Activated T-helper 17 cell treated with anti-CD3 and anti-CD28 coated beads, Interleukin-2, amount 50 U/mL, for 72 hours (primary cell): ENCODE data around the gene MVB12B. TPM values are rescaled to one million over a fixed set of nuclear protein-coding genes. Genes with fewer than 3 reads are reported as not detected.

Source experiments
- ATAC-seq: fragments of 150-1000 bp; cut with Tn5 transposase; replicated peaks from 2 replicates; pipeline ENCODE4 v1.10.0; 2021; ENCODE audit warnings: mild to moderate bottlenecking, moderate library complexity
- H3K27ac Mint-ChIP-seq: one replicate; pipeline ENCODE4 v1.8.0; 2022; ENCODE audit warnings: mixed read lengths
- H3K27me3 Mint-ChIP-seq: one replicate; pipeline ENCODE4 v1.8.0; 2022; ENCODE audit warnings: mixed read lengths
- H3K36me3 Mint-ChIP-seq: one replicate; pipeline ENCODE4 v1.8.0; 2022; ENCODE audit warnings: low read depth, mild to moderate bottlenecking, mixed read lengths
- H3K4me1 Mint-ChIP-seq: one replicate; pipeline ENCODE4 v1.8.0; 2022; ENCODE audit warnings: mixed read lengths
- H3K4me3 Mint-ChIP-seq: one replicate; pipeline ENCODE4 v1.8.0; 2022; ENCODE audit warnings: mild to moderate bottlenecking, mixed read lengths
- H3K9me3 Mint-ChIP-seq: one replicate; pipeline ENCODE4 v1.8.0; 2022; ENCODE audit warnings: mixed read lengths
- total RNA-seq, 2 donors: library from RNA; stranded (reverse); gene quantifications; one replicate each; pipeline ENCODE4 v1.2.3, GENCODE V29; 2022

The MVB12B gene
- total RNA-seq, 2 donors from 2014 or later: 3.9 TPM

DNA sequence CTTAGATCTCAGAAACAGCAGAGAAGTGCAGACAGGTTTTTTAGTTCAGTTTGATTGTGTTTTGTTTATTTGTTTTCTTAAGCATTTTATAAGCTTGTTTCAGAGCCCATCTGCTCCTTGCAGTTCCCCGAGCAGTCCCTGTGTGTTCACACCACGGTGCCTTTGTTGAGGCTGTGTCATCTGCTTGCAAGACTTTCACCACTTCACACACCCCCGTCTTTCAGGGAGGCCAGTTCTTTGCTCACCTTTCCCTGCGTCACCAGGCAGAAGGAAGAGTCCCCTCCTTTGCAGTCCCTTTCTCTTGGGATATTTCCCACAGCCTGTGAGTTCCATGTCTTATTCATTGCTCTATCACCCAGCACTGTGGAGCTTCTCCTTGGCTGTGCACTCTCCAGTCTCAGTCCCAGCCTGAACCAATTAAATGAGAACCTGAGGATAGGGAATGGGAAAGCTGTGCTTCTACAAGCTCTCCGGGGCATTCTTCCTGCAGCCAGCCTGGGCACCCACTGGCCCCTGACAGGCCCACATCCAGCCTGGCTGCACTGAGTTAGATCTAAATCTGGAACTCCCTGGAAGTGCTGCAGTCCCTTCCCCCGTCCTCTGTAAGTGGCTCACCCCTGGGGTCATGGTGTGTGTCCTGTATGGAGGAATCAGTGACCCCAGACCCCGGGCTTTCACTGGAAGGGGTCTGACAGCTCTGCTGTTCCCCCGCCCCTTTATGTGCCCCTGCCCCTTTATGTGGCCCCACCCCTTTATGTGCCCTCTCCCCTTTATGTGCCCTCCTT, 5.5 kb downstream of the MVB12B start:
- H3K27me3 Mint-ChIP-seq: no peaks in the 10 kb centered on the region
- no peak for ATAC-seq
- no peaks in the 10 kb centered on the region for H3K36me3 Mint-ChIP-seq
- H3K4me1 Mint-ChIP-seq: peaks cover 6% of the 10 kb centered on the region
- H3K4me3 Mint-ChIP-seq: no peak overlapping the region
- no peak overlapping the region for H3K27ac Mint-ChIP-seq
- H3K9me3 Mint-ChIP-seq: no peaks in the 10 kb centered on the region

DNA sequence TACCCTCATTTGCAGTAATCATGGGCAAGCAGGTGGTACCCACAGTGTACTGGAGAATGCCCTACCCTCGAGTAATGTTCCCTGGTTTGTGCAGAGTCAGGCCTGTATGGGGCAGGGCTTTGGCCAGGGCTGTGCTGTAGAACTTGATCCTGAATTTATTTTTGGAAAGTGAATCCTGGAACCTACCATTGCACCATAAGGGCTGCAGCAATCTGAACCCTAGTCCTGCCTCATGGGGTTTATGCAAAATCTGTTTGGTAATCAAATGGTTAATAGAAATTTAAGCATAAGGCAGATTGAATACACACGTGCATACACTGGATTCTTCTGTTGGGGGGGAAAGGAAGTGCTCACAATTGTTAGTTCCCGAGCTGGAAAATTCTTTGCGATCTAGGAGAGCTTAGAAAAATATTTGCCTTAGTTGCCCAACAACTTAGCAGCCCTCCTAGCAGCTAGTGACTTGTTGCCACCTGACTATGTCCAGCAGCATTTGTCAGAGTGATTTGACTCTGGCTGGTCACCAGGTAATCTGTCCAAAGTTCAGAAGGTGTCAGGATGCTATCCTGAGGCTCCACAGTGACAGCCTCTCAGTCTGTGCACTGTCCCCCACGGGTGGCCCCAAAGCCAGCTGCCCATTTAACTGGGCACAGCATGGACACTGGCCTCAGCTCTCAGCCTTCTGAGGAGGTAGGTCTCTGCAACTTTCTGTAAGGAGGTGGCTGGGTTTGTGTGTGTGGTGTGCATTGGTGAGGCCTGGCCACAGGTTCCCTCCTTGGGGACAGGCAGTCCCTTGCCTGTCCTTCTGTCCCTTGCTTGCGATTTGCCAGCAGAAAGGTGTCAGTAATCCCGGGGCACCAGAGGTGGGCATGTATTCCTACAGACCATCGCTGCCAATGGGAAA, 8.3 kb downstream of the MVB12B start:
- ATAC-seq: no peak
- Mint-ChIP-seq H3K4me3 (no peak overlapping the region), H3K9me3 (no peaks in the 10 kb centered on the region), H3K27me3 (no peaks in the 10 kb centered on the region), H3K27ac (no peak overlapping the region), H3K36me3 (no peaks in the 10 kb centered on the region), H3K4me1 (peaks cover 6% of the 10 kb centered on the region)

- peaks cover 6% of the 10 kb centered on the region for H3K36me3 Mint-ChIP-seq
- no peak overlapping the region for H3K4me3 Mint-ChIP-seq
- ATAC-seq: no peak
- H3K4me1 Mint-ChIP-seq: no peaks in the 10 kb centered on the region
- H3K9me3 Mint-ChIP-seq: no peaks in the 10 kb centered on the region
- H3K27me3 Mint-ChIP-seq: no peaks in the 10 kb centered on the region
- no peak overlapping the region for H3K27ac Mint-ChIP-seq
Measured at GRCh38 chr9:126335837-126336735, 9.5 kb downstream of the MVB12B start.

DNA sequence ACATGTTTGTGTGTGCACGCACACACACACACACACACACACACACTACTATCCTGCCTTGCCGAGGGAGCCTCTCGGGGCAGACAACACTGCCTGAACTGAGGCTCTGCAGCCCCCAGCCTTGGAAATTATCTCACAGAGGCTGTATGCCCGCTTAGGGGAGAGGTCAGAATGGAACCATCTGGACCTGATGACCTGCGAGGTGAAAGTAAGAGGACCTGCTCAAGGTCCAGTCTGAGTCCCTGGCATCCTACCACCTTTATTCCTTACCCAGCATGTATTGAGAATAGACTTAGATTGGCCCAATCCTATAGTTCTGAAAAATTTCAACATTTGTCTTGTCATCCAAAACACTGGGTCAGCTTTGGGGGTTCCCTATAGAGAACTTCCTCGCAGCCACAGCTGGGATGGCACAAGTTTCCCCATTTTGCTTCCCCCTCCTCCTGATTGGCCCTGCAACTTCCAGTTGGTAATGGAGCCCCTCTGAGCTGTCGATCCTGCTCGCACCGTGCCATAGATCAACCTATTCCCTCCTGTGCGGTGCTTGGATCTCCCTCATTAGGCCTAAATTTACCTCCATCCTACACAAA, 10.2 kb downstream of the MVB12B start:
- H3K9me3 Mint-ChIP-seq: no peaks in the 10 kb centered on the region
- peaks cover 14% of the 10 kb centered on the region for H3K36me3 Mint-ChIP-seq
- H3K4me1 Mint-ChIP-seq: no peaks in the 10 kb centered on the region
- H3K4me3 Mint-ChIP-seq: no peak overlapping the region
- H3K27me3 Mint-ChIP-seq: no peaks in the 10 kb centered on the region
- H3K27ac Mint-ChIP-seq: no peak overlapping the region
- no peak for ATAC-seq

DNA sequence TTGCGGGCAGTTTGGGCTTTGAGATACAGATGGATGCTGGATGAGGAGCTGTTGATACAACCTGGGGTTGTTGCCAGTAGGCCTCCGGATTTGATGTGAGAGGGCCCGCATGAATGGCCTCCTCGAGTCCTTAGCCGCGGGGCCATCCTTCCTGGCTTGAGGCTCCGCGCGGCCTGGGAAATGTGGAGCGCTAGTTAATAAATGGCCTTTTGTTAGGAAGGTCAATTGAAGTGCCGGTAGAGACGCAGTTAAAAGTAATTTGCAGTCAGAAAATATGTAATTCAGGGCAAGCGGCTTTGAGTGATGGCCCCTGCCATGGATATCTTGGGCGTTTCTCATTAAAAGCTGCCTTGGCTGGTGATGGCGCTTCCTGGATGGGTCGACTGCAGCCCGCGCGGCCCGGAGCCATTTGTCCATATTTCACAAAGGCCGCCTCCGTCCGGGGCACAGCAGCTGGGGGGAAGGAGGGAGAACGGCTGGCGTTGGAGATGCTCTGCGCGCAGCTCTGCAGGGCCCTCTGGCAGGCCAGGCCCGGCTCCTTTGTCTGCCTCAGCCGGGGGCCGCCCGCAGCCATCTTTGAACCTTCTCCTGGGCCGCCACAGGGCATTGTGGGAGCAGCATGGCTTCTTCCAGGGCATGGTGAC, 11.2 kb downstream of the MVB12B start:
- ATAC-seq: no peak
- Mint-ChIP-seq H3K4me1 (no peaks in the 10 kb centered on the region), H3K4me3 (no peak overlapping the region), H3K36me3 (peaks cover 18% of the 10 kb centered on the region), H3K27ac (no peak overlapping the region), H3K9me3 (no peaks in the 10 kb centered on the region), H3K27me3 (no peaks in the 10 kb centered on the region)

- H3K27ac Mint-ChIP-seq: no peak overlapping the region
- no peaks in the 10 kb centered on the region for H3K4me1 Mint-ChIP-seq
- peaks cover 18% of the 10 kb centered on the region for H3K36me3 Mint-ChIP-seq
- H3K27me3 Mint-ChIP-seq: no peaks in the 10 kb centered on the region
- no peak for ATAC-seq
- no peak overlapping the region for H3K4me3 Mint-ChIP-seq
- H3K9me3 Mint-ChIP-seq: no peaks in the 10 kb centered on the region
Measured at GRCh38 chr9:126338945-126339344, 12.3 kb downstream of the MVB12B start.

GRCh38 chr9:126341426-126341825, 14.8 kb downstream of the MVB12B start:
- Mint-ChIP-seq H3K4me3 (no peak overlapping the region), H3K27ac (no peak overlapping the region), H3K9me3 (no peaks in the 10 kb centered on the region), H3K27me3 (no peaks in the 10 kb centered on the region), H3K4me1 (no peaks in the 10 kb centered on the region), H3K36me3 (peaks cover 23% of the 10 kb centered on the region)
- ATAC-seq: no peak

GRCh38 chr9:126341902-126342301, 15.3 kb downstream of the MVB12B start:
- no peaks in the 10 kb centered on the region for H3K27me3 Mint-ChIP-seq

GRCh38 chr9:126342621-126343031, 16.0 kb downstream of the MVB12B start:
- Mint-ChIP-seq H3K27ac (no peak overlapping the region), H3K36me3 (peaks cover 23% of the 10 kb centered on the region), H3K27me3 (no peaks in the 10 kb centered on the region), H3K4me1 (no peaks in the 10 kb centered on the region), H3K4me3 (no peak overlapping the region), H3K9me3 (no peaks in the 10 kb centered on the region)
- no peak for ATAC-seq

More at GRCh38 chr9:126341902-126342301, 15.3 kb downstream of the MVB12B start:
- no peak overlapping the region for H3K4me3 Mint-ChIP-seq
- no peak overlapping the region for H3K27ac Mint-ChIP-seq
- H3K9me3 Mint-ChIP-seq: no peaks in the 10 kb centered on the region
- no peak for ATAC-seq
- H3K4me1 Mint-ChIP-seq: no peaks in the 10 kb centered on the region
- peaks cover 23% of the 10 kb centered on the region for H3K36me3 Mint-ChIP-seq

DNA sequence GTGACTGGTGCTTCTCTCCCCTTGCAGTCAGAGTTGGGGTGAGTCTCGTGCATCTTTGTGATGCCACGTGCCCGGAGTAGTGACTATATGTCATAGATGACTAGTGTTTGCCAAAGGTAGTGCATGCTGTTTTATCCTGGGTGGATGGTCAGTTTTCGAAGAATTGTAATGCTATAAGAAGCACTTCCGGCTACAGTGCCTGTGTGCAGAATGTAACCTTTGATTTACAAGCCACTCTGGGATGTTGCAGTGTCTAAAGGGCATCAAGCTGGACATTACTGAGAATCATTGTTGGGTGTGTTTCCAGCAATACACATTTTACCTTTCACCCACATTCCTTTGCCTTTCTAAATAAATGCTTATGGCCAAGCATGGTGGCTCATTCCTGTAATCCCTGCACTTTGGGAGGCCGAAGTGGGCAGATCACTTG, 16.7 kb downstream of the MVB12B start:
- Mint-ChIP-seq H3K27ac (no peak overlapping the region), H3K4me1 (no peaks in the 10 kb centered on the region), H3K27me3 (no peaks in the 10 kb centered on the region), H3K36me3 (peaks cover 23% of the 10 kb centered on the region), H3K4me3 (no peak overlapping the region), H3K9me3 (no peaks in the 10 kb centered on the region)
- ATAC-seq: no peak

DNA sequence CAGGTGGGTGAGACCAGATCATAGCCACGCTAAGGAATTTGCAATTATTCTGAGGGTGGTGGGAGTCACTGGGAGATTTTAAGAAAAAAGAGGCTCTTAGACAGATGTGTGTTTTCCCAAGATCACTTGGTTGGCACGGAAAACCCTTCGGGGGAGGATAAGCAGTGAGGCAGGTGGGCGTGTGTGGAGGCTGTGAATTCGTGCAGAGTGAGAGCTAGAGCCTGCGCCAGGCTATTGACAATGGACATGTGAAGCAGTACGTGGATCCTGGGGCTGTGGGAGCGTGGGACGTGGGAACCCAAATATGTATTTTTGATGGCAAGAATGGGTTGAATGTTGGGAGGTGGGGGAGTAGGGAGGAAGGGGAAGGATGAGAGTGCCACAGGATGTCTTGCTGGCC, 19.4 kb downstream of the MVB12B start:
- Mint-ChIP-seq H3K4me3 (no peak overlapping the region), H3K9me3 (no peaks in the 10 kb centered on the region), H3K4me1 (no peaks in the 10 kb centered on the region), H3K27me3 (no peaks in the 10 kb centered on the region), H3K36me3 (peaks cover 18% of the 10 kb centered on the region), H3K27ac (no peak overlapping the region)
- ATAC-seq: no peak

- no peak for ATAC-seq
Measured at GRCh38 chr9:126347093-126347492, 20.5 kb downstream of the MVB12B start.

GRCh38 chr9:126347911-126348760, 21.5 kb downstream of the MVB12B start:
- Mint-ChIP-seq H3K4me3 (no peak overlapping the region), H3K9me3 (no peaks in the 10 kb centered on the region), H3K27me3 (no peaks in the 10 kb centered on the region), H3K27ac (no peak overlapping the region), H3K4me1 (peaks cover 8% of the 10 kb centered on the region), H3K36me3 (peaks cover 5% of the 10 kb centered on the region)
- no peak for ATAC-seq

More at GRCh38 chr9:126347093-126347492, 20.5 kb downstream of the MVB12B start:
- H3K9me3 Mint-ChIP-seq: no peaks in the 10 kb centered on the region
- H3K27ac Mint-ChIP-seq: no peak overlapping the region
- no peaks in the 10 kb centered on the region for H3K4me1 Mint-ChIP-seq
- peaks cover 7% of the 10 kb centered on the region for H3K36me3 Mint-ChIP-seq
- H3K27me3 Mint-ChIP-seq: no peaks in the 10 kb centered on the region
- H3K4me3 Mint-ChIP-seq: no peak overlapping the region
